AG04449 (cell line): ENCODE results near the gene STRC.
"Not testable (repeated sequence)": the region's sequence is repeated elsewhere in the genome, so short reads cannot be mapped to it uniquely, and the experiment has no call there.

ENCODE experiments used
- CTCF ChIA-PET: fragments of 350-600 bp; formaldehyde crosslinking; extraction: SDS; loops from one replicate; lab custom pipeline; 2021; ENCODE audit warnings: antibody characterized with exemption; lab: Yijun Ruan, JAX
- POLR2A ChIA-PET: fragments of 400-600, 350-600 bp; formaldehyde crosslinking; extraction: SDS; loops from one replicate; lab custom pipeline; 2020; ENCODE audit warnings: antibody characterized with exemption, inconsistent platforms; lab: Yijun Ruan, JAX
- DNase-seq: peaks from one replicate; pipeline ENCODE4 v3.0.0-alpha.2; 2010; ENCODE audit warnings: low read depth, low spot score
- H3K4me3 ChIP-seq: 2 replicates; pipeline ENCODE4 v1.5.1; 2011; ENCODE audit warnings: low read depth, mild to moderate bottlenecking, control low read depth, low read length
- TF ChIP-seq, protein P1 (sequence below): IDR thresholded peaks from one replicate; pipeline ENCODE4 v1.5.1; 2011; ENCODE audit warnings: mild to moderate bottlenecking, moderate library complexity, low read length, control low read depth, inconsistent platforms; ENCODE audit not compliant: insufficient read depth; ENCODE audit errors: missing control alignments

The STRC gene

GRCh38 chr15:43599131-43599530, 19.5 kb downstream of the STRC start:
- CTCF ChIA-PET, POLR2A ChIA-PET: not testable (repeated sequence)

GRCh38 chr15:43593328-43594190, 25.0 kb downstream of the STRC start, which contains the start of gene CKMT1B:
Gene CKMT1B, plus strand, starts transcription at chr15:43594027. Its CDS starts 192 bp downstream, at chr15:43594219.
- POLR2A ChIA-PET, DNase-seq, H3K4me3 ChIP-seq, CTCF ChIA-PET: not testable (repeated sequence)

More at GRCh38 chr15:43599131-43599530, 19.5 kb downstream of the STRC start:
- not testable (repeated sequence) for DNase-seq, H3K4me3 ChIP-seq

DNA sequence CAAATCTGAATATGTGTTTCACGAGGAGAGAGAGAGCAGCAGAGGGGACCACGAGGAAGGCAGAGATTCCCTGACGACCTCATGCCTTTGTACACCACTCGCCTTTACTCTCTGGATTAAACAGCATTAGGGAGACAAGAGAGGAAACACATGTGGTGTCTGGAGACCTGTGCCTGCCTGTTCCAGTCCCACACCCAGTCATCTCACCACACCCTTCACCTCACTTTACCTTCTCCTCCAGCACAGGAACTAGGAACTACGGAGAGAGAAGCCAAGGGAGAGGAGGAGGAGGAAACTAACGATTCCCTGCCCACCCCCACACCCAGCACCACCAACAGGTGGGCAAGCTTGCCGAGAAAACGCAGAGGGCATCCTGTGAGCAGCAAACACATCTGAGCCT, 25.8 kb downstream of the STRC start:
- CTCF ChIA-PET, result not testable (repeated sequence)

DNA sequence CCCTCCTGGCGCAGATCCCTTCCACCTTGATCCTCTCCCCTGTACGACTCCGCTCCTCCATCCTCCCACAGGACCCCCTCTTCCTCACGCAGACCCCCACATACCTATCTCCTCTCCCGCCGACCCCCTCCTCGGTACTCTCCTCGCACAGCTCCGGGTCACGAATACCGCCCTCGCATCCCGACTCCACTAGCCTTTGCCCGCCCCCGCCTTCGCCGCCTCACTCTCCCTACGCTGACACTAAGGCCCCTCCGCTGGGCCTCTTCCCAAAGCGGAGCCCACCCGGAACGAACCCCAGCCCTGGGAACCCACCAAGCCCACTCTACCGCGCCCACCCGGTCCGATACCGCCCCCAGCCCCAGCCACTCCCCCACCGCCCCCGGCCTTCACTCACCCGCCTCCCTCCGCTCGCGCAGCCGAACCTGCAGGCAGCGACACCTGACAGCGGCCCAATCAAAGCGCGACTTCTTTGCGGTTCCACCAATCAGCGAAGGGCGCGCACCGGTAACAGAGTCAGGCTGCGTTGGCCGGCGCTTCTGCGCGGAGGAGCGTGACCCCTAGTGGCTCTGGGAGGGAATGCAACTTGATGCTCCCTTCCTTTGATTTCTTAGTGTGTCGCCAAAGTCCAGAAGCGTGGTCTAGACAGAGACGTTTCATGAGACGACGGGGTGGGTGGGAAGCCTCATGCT, 28.7 kb downstream of the STRC start, which contains the start of gene PPIP5K1:
Gene PPIP5K1 (minus strand): TSS at position 431 of the 689 bp plus-strand sequence. CDS start 5,704 bp downstream, outside the sequence.
- DNase-seq, POLR2A ChIA-PET, CTCF ChIA-PET: not testable (repeated sequence)

More for the DNA sequence above, 25.8 kb downstream of the STRC start:
- H3K4me3 ChIP-seq, POLR2A ChIA-PET, DNase-seq: not testable (repeated sequence)

GRCh38 chr15:43574607-43575006, 44.0 kb downstream of the STRC start:
- POLR2A ChIA-PET, H3K4me3 ChIP-seq, DNase-seq, CTCF ChIA-PET: not testable (repeated sequence)

More for the DNA sequence above, 28.7 kb downstream of the STRC start, which contains the start of gene PPIP5K1:
- not testable (repeated sequence) for H3K4me3 ChIP-seq

DNA sequence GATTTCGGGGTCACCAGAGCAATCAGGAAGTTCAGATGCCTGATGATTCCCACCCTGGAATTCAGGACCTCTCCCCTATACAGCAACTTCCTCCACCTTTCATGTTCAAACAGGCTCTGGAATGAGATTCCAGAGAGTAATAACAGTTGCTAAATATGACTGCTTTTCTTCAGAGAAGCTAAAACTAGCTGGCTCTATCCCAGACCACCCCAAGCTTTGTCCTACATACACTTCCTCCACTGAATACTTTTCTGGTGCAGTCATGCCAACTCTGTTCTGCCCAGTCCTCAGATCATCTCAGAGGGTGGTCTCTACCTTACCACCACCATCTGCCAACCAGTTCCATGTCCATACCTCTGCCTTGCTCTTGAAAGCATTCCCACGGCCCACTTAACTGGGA, 52.0 kb downstream of the STRC start:
- CTCF ChIA-PET, POLR2A ChIA-PET, DNase-seq, H3K4me3 ChIP-seq: not testable (repeated sequence)

- POLR2A ChIA-PET, H3K4me3 ChIP-seq, CTCF ChIA-PET, DNase-seq: not testable (repeated sequence)
Measured at GRCh38 chr15:43563793-43564192, 54.8 kb downstream of the STRC start.

DNA sequence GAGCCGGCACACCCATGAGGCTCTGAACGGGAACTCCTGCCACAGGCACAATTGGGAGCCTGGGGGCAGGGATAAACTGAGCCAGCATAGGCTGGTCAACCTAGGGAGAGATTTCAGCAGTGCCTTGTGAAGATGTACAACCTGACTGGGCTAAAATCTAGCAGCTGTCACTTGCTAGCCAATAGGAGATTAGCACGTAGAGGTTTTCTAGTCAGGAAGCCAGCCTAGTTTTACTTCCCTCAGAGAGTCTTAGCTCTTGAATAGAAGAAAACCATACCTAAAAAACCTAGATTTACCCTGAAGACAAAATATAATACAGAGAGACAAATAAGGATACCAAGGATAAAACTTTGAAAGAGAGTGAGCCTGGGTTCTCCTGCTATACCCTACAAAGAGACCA, 55.8 kb downstream of the STRC start:
- POLR2A ChIA-PET, CTCF ChIA-PET, H3K4me3 ChIP-seq, DNase-seq: not testable (repeated sequence)

DNA sequence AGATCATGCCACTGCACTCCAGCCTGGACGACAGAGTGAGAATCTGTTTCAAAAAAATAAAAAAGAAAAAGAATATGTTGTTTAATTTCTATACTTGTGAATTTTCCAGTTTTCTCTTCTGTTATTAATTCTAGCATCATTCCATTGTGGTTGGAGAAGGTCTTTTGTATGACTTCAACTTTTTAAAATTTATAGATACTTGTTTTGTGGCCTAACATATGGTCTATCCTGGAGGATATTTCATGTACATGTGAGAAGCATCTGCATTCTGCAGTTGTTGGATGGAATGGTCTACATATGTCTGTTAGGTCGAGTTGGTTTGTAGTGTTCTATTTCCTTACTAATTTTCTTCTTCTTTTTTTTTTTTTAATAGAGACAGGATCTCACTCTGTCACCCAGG, 65.6 kb downstream of the STRC start:
- ChIA-PET CTCF (no interaction called here), POLR2A (interaction anchor here (0.6 kb wide), 1 partner anchor 40 kb away, joined by 3 read pairs; no protein-coding TSS in a partner anchor)
- TF ChIP-seq, protein P1, sequence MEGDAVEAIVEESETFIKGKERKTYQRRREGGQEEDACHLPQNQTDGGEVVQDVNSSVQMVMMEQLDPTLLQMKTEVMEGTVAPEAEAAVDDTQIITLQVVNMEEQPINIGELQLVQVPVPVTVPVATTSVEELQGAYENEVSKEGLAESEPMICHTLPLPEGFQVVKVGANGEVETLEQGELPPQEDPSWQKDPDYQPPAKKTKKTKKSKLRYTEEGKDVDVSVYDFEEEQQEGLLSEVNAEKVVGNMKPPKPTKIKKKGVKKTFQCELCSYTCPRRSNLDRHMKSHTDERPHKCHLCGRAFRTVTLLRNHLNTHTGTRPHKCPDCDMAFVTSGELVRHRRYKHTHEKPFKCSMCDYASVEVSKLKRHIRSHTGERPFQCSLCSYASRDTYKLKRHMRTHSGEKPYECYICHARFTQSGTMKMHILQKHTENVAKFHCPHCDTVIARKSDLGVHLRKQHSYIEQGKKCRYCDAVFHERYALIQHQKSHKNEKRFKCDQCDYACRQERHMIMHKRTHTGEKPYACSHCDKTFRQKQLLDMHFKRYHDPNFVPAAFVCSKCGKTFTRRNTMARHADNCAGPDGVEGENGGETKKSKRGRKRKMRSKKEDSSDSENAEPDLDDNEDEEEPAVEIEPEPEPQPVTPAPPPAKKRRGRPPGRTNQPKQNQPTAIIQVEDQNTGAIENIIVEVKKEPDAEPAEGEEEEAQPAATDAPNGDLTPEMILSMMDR, result no peak

GRCh38 chr15:43552256-43552655, 66.3 kb downstream of the STRC start:
- no peak overlapping the region for H3K4me3 ChIP-seq
- DNase-seq, result no peak
- ChIA-PET POLR2A (interaction anchor here (0.6 kb wide), 1 partner anchor 39 kb away, joined by 3 read pairs; no protein-coding TSS in a partner anchor), CTCF (no interaction called here)
- TF ChIP-seq, protein P1, result no peak

More for the DNA sequence above, 65.6 kb downstream of the STRC start:
- no peak for DNase-seq
- no peak overlapping the region for H3K4me3 ChIP-seq
